NCI-H2196 (cell line): ENCODE measurements around the gene POLE.

Experiments
- DNase-seq: peaks from one replicate; lab custom pipeline; 2025; ENCODE audit not compliant: unreplicated experiment; lab: John Stamatoyannopoulos, UW

The POLE gene

GRCh38 chr12:132677492-132677891 is 9.7 kb downstream of the POLE start:
- DNase-seq, result no peak

GRCh38 chr12:132675757-132676432 is 11.2 kb downstream of the POLE start:
- no peak for DNase-seq

GRCh38 chr12:132674561-132674960 is 12.6 kb downstream of the POLE start:
- no peak for DNase-seq

GRCh38 chr12:132673288-132674179 is 13.6 kb downstream of the POLE start:
- no peak for DNase-seq

GRCh38 chr12:132672678-132673077 is 14.5 kb downstream of the POLE start:
- DNase-seq, result no peak

- DNase-seq, result no peak
Observed at GRCh38 chr12:132672116-132672515, 15.0 kb downstream of the POLE start.

GRCh38 chr12:132669166-132669879 is 17.8 kb downstream of the POLE start:
- no peak for DNase-seq

- no peak for DNase-seq
Observed at GRCh38 chr12:132668191-132669088, 18.7 kb downstream of the POLE start.

GRCh38 chr12:132665794-132666193 is 21.3 kb downstream of the POLE start:
- no peak for DNase-seq

- DNase-seq, result no peak
Observed at GRCh38 chr12:132665149-132665491, 22.0 kb downstream of the POLE start.

GRCh38 chr12:132664206-132665148 is 22.7 kb downstream of the POLE start:
- DNase-seq, result no peak

- no peak for DNase-seq
Observed at GRCh38 chr12:132662901-132663755, 24.0 kb downstream of the POLE start.

GRCh38 chr12:132661972-132662371 is 25.2 kb downstream of the POLE start:
- DNase-seq, result no peak

- DNase-seq, result no peak
Observed at GRCh38 chr12:132660996-132661395, 26.1 kb downstream of the POLE start.

- no peak for DNase-seq
Observed at GRCh38 chr12:132660052-132660451, 27.1 kb downstream of the POLE start.

GRCh38 chr12:132659146-132659545 is 28.0 kb downstream of the POLE start:
- no peak for DNase-seq

GRCh38 chr12:132658149-132658894 is 28.8 kb downstream of the POLE start:
- no peak for DNase-seq
